A549 treated with AZD9567 at 1 μM for 4 hours (cell line): ENCODE measurements around the gene ARRDC1. TPM values are rescaled to one million over a fixed set of nuclear protein-coding genes. Genes with fewer than 3 reads are reported as not detected.

ENCODE experiments used
- total RNA-seq: library from RNA; stranded (reverse); fragments of 200-300 nt; extraction: Qiagen RNA extraction; gene quantifications from 5 replicates; pipeline ENCODE4 v1.2.3, GENCODE V29; 2022; ENCODE audit not compliant: insufficient read depth

Gene ARRDC1
- total RNA-seq, result 50.1 to 58.1 TPM (median 55.1 TPM) in 5 replicates

GRCh38 chr9:137605121-137606004 is at the start of gene ARRDC1:
Gene ARRDC1 (plus strand): TSS chr9:137605686. CDS start chr9:137605718, 32 bp downstream.

GRCh38 chr9:137578518-137579258 is 26.8 kb upstream of the ARRDC1 start, which contains the start of gene DPH7:
Gene DPH7 (minus strand): TSS chr9:137578925. CDS start chr9:137578777, 148 bp downstream.

DNA sequence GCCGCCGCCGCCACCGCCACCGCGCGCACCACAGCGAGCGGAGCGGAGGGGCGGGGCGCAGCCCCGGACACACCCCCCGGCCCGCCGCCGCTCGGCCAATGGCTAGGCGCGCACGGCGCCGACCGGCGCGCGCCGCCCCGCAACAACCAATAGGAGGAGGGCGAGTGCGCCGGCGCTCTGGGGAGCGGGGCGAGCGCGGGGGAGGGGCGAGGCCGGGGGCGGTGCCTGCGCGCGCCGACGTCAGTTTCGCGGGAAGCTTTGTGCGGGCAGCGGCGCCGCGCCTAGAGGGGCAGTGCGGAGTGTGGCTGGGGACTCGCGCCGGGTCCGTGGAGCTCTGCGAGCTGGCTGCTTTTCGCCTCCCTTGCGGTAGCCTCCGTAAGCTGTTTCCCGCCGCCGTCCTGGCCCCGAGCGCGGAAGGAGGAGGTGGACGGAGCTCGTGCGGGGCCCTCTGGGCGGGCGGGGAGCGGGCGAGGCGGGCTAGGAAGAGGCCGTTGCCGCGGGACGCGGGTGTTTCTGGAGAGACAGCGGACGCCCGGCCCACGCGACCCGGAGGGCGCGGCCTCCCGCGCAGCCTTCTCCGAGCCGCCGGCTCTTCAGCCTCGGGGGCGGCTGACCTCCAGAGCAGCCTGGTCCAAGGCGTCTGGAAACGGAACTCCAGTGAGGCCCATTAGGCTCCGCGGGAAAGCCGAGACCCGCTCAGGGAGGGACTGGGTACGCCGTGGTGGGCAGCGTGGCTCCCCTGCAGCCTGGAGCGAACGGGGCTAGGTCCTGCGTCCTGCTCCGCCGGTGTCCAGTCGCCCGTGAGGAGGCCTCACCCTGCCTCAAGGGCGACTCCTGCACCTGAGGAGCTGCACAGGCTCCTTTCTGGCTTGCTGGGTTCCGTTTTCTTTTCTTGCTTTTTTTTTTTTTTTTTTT is 14.8 kb upstream of the ARRDC1 start, which contains the start of gene ZMYND19:
Gene ZMYND19 (minus strand): TSS at position 44 of the 915 bp plus-strand sequence. CDS start 249 bp downstream, outside the sequence.

DNA sequence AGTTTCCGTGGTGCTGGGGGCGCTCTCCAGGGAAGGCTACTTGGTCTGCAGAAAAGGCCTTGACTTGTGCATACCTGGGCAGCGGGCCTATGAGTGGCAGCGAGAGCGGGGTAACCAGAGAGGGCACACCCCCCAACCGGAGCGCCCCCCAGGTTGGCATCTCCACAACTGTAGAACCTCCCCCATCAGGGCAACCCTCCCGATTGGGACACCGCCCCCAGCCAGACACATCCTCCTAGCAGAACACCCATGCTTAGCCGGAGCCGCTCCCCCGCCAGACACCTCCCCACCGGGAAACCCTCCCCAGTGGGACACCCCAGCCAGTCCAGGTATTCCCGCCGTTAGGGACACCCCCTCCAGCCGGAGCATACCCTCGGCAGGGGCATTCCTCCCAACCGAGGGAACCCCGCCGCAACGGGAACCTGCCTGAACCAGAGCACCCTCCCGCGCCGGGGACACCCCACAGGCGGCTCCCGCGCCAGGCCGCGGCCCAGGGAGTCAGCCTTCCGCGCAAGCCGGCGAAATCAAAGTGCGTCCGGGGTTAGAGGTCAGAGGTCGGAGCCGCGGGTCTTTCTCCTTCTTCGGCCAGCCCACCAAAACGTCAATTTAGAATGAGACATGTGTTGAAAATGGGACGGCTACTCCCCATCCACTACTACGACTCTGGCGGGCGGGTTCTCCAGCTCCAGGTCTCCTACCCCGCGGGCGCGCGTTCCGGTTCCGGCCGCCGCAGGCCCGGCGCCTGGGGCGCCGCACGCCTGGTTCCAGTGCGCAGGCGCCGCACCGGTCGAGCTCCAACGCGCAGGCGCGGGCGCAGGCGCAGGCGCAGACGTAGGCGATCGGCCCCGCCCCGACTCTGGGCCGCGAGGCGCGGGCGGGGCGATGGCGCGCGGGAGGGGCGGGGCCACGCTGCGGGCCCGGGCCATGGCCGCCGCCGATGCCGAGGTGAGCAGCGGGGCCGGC is 12.9 kb downstream of the ARRDC1 start, which contains the start of gene EHMT1:
Gene EHMT1 (plus strand): TSS at position 901 of the 963 bp plus-strand sequence. CDS start 24 bp downstream, at position 925.

Other genes with a start within 250 kb of the ARRDC1 start
- 5.9 to 7.2 TPM (median 6.7 TPM) in 5 replicates for gene EXD3, start 182.5 kb upstream of the ARRDC1 start, total RNA-seq
- gene NOXA1, start 182.3 kb upstream of the ARRDC1 start, total RNA-seq, result 1.3 to 2.0 TPM (median 1.9 TPM) in 4 of 5 replicates, not detected in the other
- 0.19 to 0.28 TPM (median 0.25 TPM) in 4 of 5 replicates, not detected in the other for gene ENTPD8, start 164.3 kb upstream of the ARRDC1 start, total RNA-seq
- gene NSMF, start 146.4 kb upstream of the ARRDC1 start, total RNA-seq, result 35.0 to 48.0 TPM (median 47.3 TPM) in 5 replicates
- gene PNPLA7, start 55.3 kb upstream of the ARRDC1 start, total RNA-seq, result 0.48 to 1.0 TPM (median 0.88 TPM) in 5 replicates
- 39.2 to 99.9 TPM (median 93.1 TPM) in 5 replicates for gene MRPL41, start 53.8 kb upstream of the ARRDC1 start, total RNA-seq
- gene DPH7, start 26.8 kb upstream of the ARRDC1 start, total RNA-seq, result 22.6 to 34.5 TPM (median 31.5 TPM) in 5 replicates
- 32.5 to 67.2 TPM (median 66.8 TPM) in 5 replicates for gene ZMYND19, start 15.2 kb upstream of the ARRDC1 start, total RNA-seq
- 41.3 to 46.4 TPM (median 44.0 TPM) in 5 replicates for gene EHMT1, start 13.3 kb downstream of the ARRDC1 start, total RNA-seq